T47D (cell line): ENCODE results near the gene HRH1.

ENCODE experiments used
- DNase-seq, 2 experiments: peaks; one replicate each; pipeline versions ENCODE4 v3.0.0 to v3.0.0-alpha.2; 2011 to 2012; ENCODE audit warnings: low read depth in 1 of 2, low spot score in 1 of 2
- JUND ChIP-seq: IDR thresholded peaks from 2 replicates; pipeline ENCODE4 v1.6.1; 2012; ENCODE audit warnings: low read depth
- in situ Hi-C: cut with HindIII; loops from 2 replicates; pipeline ENCODE4 v1.10.0; 2016; ENCODE audit warnings: low sequenced_read_pairs, low pct_unique_long_range_greater_than_20kb

HRH1 gene

GRCh38 chr3:11276901-11277300 lies 122.6 kb downstream of the HRH1 start:
- no peak for TF ChIP-seq JUND
- DNase-seq = no peak
- in situ Hi-C loops = no loop called here

GRCh38 chr3:11282250-11283138 lies 128.2 kb downstream of the HRH1 start:
- in situ Hi-C loops = no loop called here
- TF ChIP-seq JUND = no peak
- DNase-seq = no peak

GRCh38 chr3:11283139-11283475 lies 128.8 kb downstream of the HRH1 start:
- peak in 1 of 2 experiments; percentile 11 for DNase-seq
- TF ChIP-seq JUND = no peak
- in situ Hi-C loops = no loop called here

GRCh38 chr3:11284011-11284410 lies 129.7 kb downstream of the HRH1 start:
- in situ Hi-C loops = no loop called here
- DNase-seq = no peak
- no peak for TF ChIP-seq JUND

- in situ Hi-C loops = no loop called here
Measured at GRCh38 chr3:11285471-11285870, 131.2 kb downstream of the HRH1 start.

GRCh38 chr3:11287404-11287803 lies 133.1 kb downstream of the HRH1 start:
- DNase-seq = no peak
- TF ChIP-seq JUND = no peak
- in situ Hi-C loops = no loop called here

More at GRCh38 chr3:11285471-11285870, 131.2 kb downstream of the HRH1 start:
- no peak for TF ChIP-seq JUND
- no peak for DNase-seq

GRCh38 chr3:11288021-11288491 lies 133.8 kb downstream of the HRH1 start:
- in situ Hi-C loops = no loop called here
- no peak for TF ChIP-seq JUND
- DNase-seq = no peak

- TF ChIP-seq JUND = no peak
- no peak for DNase-seq
- in situ Hi-C loops = no loop called here
Measured at GRCh38 chr3:11288786-11289637, 134.7 kb downstream of the HRH1 start.

GRCh38 chr3:11289864-11290263 lies 135.6 kb downstream of the HRH1 start:
- no peak for TF ChIP-seq JUND
- in situ Hi-C loops = no loop called here
- no peak for DNase-seq

- no peak for TF ChIP-seq JUND
- in situ Hi-C loops = no loop called here
- DNase-seq = no peak
Measured at GRCh38 chr3:11290743-11291680, 136.7 kb downstream of the HRH1 start.

GRCh38 chr3:11291808-11292207 lies 137.5 kb downstream of the HRH1 start:
- in situ Hi-C loops = no loop called here
- no peak for TF ChIP-seq JUND
- no peak for DNase-seq

- in situ Hi-C loops = no loop called here
- no peak for DNase-seq
- TF ChIP-seq JUND = no peak
Measured at GRCh38 chr3:11297126-11297525, 142.8 kb downstream of the HRH1 start.
